Subcutaneous adipose tissue (tissue), 4 donors: Measurements from ENCODE around the gene GUCA2B. TPM values are rescaled to one million over a fixed set of nuclear protein-coding genes. Genes with fewer than 3 reads are reported as not detected.

ENCODE experiments used
- total RNA-seq, 4 donors: library from RNA; depleted of rRNA; stranded (reverse); fragments of >200 nt; gene quantifications; one replicate each; pipeline ENCODE4 v1.1.0, GENCODE V29; 2016
- TF ChIP-seq, protein P1 (sequence below): fragments of 450-650 bp; IDR thresholded peaks from one replicate; pipeline ENCODE4 v1.5.1; 2016; ENCODE audit warnings: low read depth, mild to moderate bottlenecking, control low read depth, antibody characterized with exemption, moderate library complexity

GUCA2B gene
- total RNA-seq, 4 donors from 2014 or later: not detected

DNA sequence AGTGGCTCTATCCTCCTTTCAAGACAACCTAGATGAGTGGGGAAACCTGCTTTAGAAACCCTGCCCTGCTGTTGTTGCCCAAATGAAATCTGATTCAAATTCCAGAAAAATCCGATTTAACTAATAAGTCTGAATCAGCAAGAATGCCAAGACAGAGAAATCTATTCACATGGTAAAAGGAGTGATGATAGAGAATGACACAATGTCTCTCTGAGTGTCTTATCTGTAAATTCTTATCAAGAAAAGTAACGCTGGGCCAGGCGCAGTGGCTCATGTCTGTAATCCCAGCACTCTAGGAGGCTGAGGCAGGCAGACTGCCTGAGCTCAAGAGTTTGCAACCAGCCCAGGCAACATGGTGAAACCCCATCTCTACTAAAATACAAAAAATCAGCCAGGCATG, 25.0 kb downstream of the GUCA2B start:
- TF ChIP-seq, protein P1, sequence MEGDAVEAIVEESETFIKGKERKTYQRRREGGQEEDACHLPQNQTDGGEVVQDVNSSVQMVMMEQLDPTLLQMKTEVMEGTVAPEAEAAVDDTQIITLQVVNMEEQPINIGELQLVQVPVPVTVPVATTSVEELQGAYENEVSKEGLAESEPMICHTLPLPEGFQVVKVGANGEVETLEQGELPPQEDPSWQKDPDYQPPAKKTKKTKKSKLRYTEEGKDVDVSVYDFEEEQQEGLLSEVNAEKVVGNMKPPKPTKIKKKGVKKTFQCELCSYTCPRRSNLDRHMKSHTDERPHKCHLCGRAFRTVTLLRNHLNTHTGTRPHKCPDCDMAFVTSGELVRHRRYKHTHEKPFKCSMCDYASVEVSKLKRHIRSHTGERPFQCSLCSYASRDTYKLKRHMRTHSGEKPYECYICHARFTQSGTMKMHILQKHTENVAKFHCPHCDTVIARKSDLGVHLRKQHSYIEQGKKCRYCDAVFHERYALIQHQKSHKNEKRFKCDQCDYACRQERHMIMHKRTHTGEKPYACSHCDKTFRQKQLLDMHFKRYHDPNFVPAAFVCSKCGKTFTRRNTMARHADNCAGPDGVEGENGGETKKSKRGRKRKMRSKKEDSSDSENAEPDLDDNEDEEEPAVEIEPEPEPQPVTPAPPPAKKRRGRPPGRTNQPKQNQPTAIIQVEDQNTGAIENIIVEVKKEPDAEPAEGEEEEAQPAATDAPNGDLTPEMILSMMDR: no peak

DNA sequence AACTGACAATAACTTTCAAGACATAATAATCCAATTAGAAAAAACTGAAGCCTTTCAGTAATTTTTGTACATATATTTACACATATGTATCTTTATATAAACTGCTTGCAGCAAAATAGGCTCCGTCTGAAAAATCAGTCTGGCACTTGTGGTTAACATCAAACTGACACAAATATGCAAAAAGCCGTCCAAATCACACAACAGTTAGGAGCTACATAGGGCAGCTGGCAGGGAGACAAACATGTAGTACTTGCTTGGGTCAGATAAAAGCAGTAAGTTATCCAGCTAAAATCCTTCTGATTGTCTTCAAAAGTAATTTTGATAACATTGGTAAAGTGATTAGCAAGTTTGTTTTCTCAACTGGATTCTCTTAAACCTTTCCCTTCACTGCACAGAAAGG, 26.1 kb downstream of the GUCA2B start:
- TF ChIP-seq, protein P1: no peak

DNA sequence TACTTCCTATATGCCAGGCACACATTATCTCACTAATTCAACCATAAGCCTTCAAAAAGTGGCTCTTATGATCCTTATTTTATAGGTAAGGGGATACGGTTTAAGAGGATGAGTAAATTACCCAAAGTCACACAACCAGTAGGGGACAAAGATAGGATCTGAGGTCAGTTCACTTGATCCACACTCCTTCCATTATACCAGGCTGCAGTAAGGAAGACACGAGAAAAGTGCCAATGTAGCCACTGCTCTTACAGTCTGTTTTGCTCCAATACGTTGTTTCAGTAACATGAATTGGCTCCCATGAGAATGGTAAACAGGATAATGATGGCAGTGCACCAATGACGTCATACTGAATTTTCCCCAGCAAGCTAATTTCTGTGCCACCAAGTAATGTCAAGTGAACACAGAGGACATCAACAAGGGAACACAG, 26.7 kb downstream of the GUCA2B start:
- TF ChIP-seq, protein P1: no peak

DNA sequence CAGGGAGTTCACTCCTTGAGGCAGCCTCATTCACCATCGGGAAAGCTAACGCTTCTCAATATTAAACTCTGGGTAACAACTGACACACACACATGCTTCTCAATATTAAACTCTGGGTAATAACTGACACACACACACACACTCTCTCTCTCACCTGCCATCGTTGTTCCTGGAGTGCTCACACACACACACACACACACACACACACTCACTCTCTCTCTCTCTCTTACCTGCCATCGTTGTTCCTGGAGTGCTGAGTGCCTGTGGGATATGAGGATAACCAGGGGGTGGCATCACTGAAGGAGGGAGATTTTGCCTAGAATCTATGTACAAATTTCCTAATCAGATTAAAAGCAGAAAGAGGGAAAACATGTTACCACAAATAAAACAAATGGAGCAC, 28.5 kb downstream of the GUCA2B start:
- TF ChIP-seq, protein P1: no peak

- TF ChIP-seq, protein P1: no peak
Measured at GRCh38 chr1:42183210-42183956, 30.2 kb downstream of the GUCA2B start.

DNA sequence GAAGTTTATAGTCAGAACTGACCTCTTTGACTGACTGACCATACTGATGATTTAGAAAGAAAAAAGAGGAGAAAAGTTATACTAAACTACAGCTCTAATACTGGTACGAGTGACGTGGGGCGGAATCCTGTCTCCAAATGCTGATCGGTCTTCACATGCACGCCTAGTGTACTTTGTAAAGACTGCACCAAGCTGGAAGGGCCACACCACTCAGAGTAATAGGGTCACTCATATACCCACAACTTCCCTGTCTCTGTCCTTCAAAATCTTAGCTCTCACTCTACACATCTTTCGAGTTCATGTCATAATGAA, 30.7 kb downstream of the GUCA2B start:
- TF ChIP-seq, protein P1: no peak

DNA sequence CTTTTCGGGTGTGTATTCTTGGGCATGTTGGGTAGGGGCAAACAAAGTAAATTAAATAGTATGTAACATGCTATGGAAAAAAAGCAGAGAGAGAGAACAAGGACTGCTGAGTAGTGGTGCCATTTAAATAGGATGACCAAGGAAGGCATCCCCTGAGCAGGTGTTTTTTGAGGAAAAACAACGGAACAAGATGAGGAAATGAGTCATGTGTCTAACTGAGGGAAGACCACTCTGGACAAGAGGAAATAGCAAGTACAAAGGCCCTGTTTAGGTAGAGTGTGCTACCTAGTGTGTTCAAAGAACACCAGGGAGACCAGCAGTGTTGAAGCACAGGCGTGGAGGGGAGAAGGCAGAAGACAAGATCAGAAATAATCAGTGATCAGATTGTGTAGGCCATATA, 31.4 kb downstream of the GUCA2B start:
- TF ChIP-seq, protein P1: no peak
